HG03432 (cell line): ENCODE data around the gene IFNL1.
"Not testable (repeated sequence)": the region's sequence is repeated elsewhere in the genome, so short reads cannot be mapped to it uniquely, and the experiment has no call there.

ENCODE experiments used
- ATAC-seq: cut with Tn5 transposase; IDR thresholded peaks from one replicate; pipeline ENCODE4 v1.9.1; 2021; ENCODE audit warnings: mild to moderate bottlenecking, moderate library complexity; ENCODE audit not compliant: unreplicated experiment

The IFNL1 gene

DNA sequence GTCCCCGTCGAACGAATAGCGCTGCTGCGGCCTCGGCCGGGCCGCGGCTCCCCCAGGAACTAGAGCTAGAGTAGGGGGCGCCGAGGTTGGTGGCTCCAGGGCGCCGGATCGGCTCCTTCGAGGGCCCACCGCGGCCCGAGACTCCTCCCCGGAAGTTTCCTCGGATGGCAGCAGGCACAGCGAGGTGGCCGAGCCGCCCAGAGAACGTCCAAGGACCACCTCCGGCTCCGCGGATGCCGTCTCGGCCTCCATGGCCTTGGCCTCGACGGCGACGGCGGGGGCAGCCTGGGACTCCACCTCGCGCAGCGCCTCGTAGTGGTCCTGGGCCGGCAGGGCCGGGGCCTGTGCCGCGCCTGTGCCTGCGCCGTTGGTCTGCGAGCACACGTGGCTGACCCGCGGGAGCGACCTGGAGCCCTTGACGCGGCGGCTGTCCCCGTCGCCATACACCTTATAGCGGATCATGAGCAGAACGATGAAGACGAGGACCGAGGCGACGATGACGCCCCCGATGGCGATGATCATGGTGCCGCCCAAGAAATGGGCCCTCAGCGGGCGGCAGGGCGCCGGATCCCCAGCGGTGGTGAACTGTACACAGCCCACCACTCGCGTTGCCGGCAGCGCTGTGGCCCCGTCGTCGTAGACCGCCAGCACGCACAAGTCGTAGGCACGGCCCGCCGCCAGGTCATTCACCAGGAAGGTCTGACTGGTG, 11.8 kb downstream of the IFNL1 start:
- no peak for ATAC-seq

DNA sequence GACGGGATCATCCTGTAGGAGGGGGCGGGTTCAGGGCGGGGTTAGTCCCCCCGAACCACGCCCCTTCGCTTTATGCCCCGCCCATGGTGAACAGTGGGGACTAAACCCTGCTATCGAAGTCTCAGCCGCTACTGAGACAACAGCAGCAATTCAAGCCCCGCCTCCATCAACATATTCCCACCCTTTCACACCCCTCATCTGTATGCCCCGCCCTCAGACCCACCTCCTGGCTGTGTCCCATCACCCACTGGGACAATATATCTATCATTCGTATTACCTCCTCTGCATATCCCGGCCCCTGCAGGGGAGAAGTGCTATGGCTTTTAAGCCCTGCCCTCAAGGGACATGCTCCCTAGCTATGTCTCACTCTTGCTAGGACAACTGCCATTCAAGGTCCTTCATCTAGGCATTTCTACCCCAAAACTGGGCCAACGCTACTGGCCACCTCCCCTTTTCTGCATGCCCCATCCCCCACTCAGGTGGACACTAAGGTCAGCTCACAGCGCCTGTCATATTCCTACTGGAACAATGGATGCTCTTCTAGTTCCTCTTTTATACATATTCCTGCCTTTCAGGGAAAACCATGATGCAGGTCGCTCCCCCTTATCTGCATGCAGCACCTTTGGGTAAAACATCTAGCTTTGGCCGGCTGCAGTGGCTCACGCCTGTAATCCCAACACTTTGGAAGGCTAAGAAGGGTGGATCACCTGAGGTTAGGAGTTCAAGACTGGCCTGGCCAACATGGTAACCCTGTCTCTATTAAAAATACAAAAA, 12.5 kb downstream of the IFNL1 start:
- no peak for ATAC-seq

DNA sequence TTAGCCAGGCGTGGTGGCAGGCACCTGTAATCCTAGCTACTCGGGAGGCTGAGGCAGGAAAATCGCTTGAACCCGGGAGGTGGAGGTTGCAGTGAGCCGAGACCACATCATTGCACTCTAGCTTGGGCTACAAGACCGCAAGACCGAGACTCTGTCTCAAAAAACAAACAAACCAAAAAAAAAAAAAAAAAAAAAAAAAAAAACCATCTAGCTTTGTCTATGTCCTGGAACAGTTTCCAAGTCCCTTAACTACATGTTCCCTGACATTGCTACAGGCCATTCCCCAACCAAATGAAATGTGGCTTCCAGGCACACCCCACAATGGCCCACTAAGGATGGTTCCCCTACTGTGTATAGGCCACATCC, 13.1 kb downstream of the IFNL1 start:
- ATAC-seq: not testable (repeated sequence)

DNA sequence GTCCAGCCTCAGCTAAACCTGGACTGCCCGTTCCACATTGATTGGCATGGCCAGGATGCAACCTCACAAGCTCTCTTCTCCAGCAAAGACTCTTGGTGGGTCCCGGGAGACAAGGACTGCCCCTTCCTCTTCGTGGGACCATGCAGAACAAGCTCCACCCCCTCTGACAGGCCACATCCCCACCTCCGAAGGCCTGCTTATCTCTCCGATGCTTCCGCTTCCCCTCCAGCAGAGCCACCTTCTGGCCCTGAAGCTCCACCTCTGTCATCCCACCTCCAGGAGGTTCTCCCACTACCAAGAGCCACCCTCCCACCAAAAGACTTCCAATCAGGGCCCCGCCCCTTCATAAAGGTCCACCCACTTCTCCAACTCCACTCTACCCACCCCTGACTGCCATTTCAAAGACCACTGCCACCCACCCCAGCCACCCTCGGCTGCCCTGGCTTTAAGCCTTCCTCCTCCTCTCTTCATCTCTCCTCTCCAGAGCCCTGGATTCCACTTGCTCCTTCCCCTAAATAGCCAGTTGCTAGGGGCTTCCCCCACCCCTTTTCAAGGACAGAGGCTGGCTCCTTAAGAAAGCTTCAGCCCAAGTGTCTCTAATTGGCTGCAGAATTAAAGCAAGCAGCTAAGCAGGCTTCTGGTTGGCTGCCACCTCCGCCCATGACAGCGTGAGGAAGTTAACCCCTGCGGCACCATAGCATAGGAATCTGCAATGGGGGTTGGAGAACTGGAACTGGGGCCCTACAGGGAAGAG, 14.5 kb downstream of the IFNL1 start:
- no peak for ATAC-seq

DNA sequence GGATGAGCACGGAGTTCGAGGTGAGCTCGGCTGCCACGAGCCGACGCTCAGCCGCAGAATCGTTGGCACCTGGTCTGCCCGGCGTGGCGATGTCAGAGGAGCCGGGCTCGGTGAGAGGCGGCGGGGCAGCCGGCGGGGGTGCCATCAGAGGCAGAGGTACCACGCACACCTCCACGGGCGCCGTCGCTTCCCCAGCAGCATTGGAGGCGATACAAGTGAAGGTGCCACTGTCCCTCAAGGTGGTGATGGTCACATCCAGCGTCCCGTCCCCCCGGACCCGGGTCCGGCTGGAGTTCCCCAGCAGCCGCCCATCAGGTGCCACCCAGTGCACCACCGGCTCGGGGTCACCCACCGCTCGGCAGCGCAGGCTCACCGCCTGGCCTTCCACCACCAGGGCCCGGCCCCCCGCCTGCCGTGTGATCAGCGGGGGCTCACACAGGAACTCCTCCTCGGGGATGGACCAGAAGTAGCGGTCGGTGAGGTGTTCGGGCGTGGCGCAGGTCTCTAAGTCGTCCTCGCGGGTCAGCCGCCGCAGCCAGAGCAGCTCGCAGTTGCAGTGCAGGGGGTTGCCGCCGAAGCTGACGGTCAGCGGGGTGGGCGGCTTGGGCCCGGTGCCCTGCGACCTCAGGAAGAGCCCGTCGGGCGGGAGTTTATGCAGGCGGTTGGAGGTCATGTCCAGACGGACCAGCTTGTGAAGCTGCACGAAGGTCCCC, 18.0 kb downstream of the IFNL1 start:
- no peak for ATAC-seq

DNA sequence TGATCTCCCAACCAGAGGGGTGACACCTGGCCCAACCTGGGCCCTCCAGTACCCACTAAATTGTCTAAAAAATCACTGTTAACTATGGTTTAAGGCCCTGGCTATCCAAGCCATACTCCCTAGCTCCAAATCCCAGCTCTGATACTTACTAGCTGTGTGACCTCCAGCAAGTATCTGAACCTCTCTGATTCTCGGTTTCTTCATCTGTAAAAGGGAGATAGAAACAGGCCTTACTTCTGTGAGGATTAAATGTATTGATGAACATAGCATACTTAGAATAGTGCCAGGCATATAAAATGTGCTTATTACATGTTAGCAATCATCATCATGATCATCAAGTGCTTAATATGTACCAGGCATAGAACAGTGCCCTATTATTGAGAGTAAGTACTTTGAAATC, 19.7 kb downstream of the IFNL1 start:
- ATAC-seq: no peak

DNA sequence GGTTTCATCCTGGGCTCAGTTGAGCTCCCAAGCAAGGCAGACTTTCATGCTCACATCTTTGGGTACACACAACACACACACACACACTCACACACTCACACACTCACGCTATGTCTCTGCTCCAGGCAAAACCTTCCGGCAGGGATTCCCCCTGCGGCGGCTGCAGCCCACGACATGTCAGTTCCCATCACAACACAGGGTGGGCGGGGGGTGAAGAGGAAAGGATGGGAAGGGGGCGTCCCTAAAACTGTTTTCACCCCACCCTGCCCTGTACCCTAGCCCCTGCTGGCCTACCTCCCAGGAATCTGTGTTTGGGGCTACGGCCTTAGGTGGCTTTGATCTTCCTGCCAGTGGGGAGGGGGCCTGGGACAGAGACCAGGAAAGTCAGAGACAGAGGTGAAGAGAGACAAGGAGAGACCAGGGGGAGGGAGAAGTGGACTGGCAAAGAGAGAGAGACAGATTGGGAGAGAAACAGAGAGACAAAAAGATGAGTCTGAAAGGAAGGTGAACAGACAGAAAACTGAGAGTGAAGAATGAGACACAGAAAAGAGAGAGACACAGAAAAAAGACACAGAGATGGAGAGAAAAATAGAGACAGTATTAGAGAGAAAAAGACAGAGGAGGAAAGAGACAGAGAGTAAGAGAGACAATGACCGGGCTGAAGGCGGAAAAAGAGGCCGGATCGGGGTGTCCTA, 20.6 kb downstream of the IFNL1 start:
- ATAC-seq: no peak

DNA sequence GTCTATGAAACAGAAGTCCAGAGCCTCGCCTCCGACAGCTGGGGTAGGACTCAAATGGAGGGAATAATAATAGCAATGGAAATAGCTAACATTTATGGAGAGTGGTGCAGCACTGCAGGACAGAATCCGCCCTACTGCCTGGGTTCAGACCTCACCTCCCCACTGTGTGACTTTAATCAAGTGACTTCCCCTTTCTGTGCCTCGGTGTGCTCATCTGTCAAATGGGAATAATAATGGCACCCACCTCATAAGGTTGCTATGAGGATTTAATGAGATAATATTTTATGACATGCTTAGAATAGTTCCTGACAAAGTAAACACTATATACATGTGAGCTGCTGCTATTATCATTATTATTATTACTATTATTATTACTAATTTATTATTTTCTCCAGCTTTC, 21.3 kb downstream of the IFNL1 start:
- ATAC-seq: no peak

DNA sequence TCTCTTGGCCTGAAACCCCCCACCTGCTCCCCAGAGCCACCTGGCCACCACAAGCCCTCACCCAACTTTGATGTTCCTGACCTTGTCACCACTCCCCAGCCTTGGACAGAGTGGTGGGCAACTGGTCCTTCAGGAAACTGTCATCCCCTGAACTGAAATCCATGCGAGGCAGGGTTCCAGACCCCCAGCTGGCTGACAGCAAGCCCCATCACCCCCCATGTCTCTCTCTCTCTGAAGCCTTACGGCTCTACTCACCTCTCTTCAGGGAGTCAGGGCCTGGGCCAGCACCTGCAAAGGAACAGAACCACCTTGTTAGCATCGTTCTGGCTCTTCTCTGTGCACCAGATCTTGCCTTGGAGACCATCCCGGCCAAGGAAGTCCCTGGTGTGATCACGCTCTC, 21.9 kb downstream of the IFNL1 start:
- ATAC-seq: no peak

DNA sequence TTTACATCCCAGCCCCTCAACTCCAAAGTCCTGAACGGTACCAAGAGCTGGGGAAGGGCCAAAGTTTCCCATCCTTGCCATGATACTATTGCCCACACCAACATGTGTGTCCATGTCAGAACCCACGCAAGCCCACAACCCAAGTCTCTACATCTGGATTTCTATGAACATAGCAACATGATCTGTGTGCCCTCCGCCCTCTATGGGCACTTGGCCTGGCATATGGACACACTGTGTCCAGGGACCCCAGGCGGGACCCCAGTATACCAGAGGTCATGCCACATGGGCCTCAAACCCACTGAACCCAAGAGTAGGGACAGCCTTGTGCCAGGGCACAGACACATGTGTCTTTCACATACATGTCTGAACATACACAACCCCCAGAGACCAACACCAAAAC, 22.5 kb downstream of the IFNL1 start:
- no peak for ATAC-seq

DNA sequence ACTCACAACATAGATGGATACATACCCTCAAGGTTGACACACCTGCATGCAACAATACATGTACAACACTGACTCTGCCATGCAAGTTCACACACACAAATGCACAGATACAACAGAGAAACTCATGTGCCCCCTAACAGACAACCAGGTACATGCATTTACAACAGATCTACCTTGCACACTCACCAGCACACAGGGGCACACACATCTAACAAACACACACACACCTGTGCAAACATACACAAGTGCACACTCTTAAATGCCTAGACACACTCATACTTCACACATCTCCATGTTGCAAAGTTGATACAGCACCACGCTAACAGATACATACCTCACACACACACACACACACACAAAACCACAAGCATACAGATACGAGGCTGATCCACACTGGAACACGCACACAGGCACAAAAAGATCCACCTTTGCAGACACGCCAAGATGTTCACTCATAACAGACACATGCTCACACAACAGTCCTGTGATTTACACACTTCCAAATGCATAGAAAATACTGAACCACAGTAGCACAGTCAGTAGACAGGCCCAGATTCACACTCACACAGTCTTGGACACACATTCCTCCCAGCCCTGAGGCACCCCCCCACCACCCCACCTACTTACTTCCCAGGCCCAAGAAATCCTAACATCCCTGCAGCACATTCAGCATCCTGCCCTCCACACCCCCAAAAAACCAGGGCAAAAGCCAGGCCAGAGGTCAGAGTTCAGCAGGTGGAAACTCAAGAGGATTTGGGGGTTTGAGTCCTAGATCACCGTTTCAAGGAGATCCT, 23.1 kb downstream of the IFNL1 start:
- no peak for ATAC-seq

DNA sequence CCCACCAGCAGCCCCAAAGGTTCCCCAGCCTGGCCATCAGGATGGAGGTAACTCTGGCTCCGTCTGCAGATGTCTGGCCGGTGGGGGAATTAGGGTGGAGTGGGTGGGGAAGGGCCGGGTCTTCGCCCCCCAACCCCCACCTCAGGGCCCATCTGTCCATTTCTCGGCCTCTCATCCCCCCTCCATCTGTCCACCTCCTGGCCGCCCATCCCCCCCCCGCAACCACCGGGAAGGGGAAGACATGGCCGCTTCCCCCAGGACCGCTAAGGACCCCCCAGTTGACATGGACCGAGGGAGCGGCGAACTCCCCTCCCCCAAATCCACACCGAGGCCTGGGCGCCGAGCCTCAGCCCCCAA, 23.7 kb downstream of the IFNL1 start:
- ATAC-seq: no peak

DNA sequence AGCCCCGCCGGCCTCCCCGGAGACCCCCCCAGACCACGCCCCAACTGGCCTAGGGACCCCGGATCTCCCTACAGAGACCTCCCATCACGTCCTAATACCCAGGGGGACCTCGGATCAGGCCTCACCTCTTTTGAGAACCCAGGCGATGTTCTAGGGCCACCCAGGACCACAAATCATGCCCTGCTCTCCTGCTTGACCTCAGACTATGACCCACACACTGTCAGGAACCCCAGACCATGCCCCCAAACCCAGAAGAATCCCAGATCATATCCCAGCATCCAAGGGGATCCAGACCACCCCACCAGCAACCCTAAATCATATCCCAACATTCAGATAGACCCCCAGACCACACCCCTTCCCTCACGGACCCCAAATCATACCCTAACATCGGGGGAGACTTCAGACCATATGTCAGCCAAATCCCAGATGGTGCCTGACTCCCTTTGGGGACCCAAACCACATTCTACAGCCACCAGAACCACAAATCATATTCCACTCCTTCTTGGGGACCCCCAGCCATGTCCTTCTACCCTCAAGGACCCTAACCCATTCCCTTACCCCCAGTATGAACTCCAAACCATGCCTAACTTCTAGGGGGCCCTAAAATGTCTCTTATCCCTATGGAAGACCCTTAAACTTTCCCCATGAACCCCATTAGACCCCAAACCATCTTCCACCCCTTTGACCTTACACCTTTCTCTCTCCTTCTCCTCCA, 25.1 kb downstream of the IFNL1 start:
- no peak for ATAC-seq

DNA sequence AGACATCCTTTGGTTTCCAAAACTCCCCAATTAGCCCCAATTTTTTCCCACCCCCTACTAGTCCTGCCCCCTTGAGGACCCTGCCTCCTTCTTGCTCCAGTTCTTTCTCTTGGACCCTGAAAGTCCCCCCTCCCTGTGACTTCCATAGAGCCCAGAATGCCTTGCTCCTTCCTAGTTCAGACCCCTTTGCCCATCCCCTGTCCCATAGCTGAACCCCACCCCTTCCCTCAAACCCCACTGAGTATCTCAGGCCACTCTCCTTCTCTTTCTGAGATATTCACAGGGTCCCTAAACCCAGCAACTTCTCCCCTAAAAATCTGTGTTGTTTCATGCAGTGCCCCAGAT, 25.6 kb downstream of the IFNL1 start:
- ATAC-seq: no peak

DNA sequence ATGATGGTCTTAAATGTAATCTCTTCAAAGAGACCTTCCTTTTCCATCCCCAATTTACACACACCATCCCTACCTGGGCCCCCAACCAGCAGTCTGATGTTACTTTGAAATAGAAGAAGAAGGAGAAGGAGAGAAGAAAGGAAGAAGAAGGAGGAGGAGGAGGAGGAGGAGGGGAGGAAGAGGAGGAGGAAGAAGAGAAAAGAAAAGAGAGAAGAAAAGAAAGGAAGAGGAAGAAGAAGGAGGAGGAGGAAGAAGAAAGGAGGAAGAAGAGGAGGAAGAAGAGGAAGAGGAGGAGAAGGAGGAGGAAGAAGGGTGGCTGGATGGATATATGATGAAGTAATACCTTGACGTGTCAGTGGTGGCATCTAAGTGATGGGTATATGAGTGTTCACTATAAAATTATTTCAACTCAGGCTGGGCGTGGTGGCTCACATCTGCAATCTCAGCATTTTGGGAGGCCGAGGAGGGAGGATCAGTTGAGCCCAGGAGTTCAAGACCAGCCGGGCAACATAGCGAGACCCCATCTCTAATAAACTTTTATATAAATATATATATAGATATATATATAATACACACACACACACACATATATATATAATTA, 28.1 kb downstream of the IFNL1 start:
- no peak for ATAC-seq

DNA sequence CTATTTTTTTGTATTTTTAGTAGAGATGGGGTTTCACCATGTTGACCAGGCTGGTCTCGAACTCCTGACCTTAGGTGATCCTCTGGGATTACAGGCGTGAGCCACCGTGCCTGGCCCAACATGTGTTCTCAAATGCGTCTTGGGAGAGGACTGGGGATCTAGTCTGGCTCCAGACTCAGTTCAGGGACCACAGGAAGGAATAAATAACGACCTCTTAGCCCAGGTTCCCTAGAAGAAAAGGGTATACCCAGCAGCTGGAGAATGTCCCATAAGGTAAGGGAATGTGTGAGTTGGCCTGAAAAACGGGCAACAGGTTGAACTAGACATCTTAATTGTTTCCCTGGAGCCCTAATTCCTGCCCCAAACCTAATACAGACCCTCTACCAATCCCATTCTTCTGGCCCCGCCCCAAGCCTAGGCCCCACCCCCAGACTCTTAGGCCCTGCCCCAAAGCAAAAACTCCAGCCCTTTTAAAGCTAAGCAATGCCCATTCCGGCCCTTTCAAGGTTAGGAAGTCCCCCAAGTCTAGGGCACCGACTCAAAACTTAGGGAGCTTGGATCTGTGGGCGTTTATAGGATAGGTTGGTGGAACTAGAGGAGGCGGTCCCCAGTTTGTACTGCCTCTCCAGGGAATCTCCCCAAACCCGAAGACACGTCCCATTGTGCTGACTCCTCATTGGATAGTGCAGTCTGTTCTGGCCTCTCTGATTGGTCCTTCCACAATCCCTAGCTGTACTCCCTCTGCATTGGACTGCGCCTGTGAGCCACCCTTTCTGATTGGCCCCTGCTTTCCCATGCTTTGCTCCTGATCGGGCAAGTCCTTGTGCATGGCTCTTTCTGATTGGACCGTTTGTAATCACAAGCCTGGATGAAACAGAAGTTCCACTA, 29.8 kb downstream of the IFNL1 start:
- no peak for ATAC-seq

DNA sequence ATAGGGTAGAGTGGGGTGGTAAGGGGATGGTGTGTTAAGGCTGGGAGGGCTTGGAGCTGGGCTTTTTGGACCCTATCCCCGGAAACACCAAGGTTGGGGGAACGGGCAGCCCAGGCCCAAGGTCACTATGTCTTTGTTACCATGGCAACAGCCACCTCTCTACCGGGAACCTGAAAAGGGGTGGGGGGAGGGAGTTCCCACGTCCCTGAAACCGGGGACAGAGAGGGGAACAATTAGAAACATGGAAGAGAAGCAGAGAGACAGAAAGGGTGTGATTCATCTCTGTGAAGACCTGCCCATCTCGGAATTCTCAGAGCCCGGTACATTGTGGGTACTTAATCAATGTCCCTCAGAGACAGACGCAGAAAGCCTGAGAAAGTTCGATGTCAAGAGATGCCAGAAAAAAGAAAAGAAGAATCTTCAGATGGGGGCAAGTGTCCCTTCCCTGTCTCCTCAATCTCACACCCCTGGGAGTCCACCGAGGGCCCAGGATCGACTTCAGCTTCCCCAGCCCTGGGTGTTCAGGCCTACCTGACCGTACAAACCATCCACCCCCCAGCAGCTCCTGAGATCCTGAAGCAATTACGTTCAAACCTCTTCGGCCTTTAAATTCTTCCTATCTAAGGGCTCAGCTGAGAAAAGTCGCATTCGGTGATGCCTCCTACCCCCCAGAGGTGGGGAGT, 31.3 kb downstream of the IFNL1 start:
- ATAC-seq: no peak
